NCI-H2196 (cell line): ENCODE measurements around the gene FILIP1.

Experiments used
- DNase-seq: peaks from one replicate; lab custom pipeline; 2025; ENCODE audit not compliant: unreplicated experiment; lab: John Stamatoyannopoulos, UW

Gene FILIP1

GRCh38 chr6:75301537-75301936 lies 192.1 kb downstream of the FILIP1 start:
- no peak for DNase-seq

GRCh38 chr6:75301088-75301487 lies 192.5 kb downstream of the FILIP1 start:
- no peak for DNase-seq

GRCh38 chr6:75300531-75300855 lies 193.1 kb downstream of the FILIP1 start:
- DNase-seq, result no peak

GRCh38 chr6:75299801-75300530 lies 193.6 kb downstream of the FILIP1 start:
- no peak for DNase-seq

GRCh38 chr6:75296811-75297779 lies 196.5 kb downstream of the FILIP1 start:
- DNase-seq, result peak; percentile 68

GRCh38 chr6:75292555-75292954 lies 201.0 kb downstream of the FILIP1 start:
- no peak for DNase-seq

- DNase-seq, result no peak
Observed at GRCh38 chr6:75291744-75292143, 201.9 kb downstream of the FILIP1 start.

- DNase-seq, result no peak
Observed at GRCh38 chr6:75291331-75291730, 202.3 kb downstream of the FILIP1 start.

GRCh38 chr6:75290136-75290945 lies 203.3 kb downstream of the FILIP1 start:
- no peak for DNase-seq

- DNase-seq, result no peak
Observed at GRCh38 chr6:75288023-75288422, 205.6 kb downstream of the FILIP1 start.

- no peak for DNase-seq
Observed at GRCh38 chr6:75287424-75287823, 206.2 kb downstream of the FILIP1 start.

GRCh38 chr6:75286955-75287354 lies 206.6 kb downstream of the FILIP1 start:
- no peak for DNase-seq

- peak; percentile 22 for DNase-seq
Observed at GRCh38 chr6:75285283-75285639, 208.3 kb downstream of the FILIP1 start.

GRCh38 chr6:75284632-75285282 lies 208.8 kb downstream of the FILIP1 start, which contains the start of gene TMEM30A:
TMEM30A (minus strand) TSS chr6:75284792; CDS start chr6:75284638, 154 bp downstream.
- peak; percentile 97 for DNase-seq

GRCh38 chr6:75283907-75284631 lies 209.5 kb downstream of the FILIP1 start:
- DNase-seq, result peak; percentile 47

- DNase-seq, result no peak
Observed at GRCh38 chr6:75282706-75283105, 210.9 kb downstream of the FILIP1 start.

GRCh38 chr6:75281653-75282052 lies 211.9 kb downstream of the FILIP1 start:
- DNase-seq, result no peak

GRCh38 chr6:75280131-75280855 lies 213.3 kb downstream of the FILIP1 start:
- no peak for DNase-seq

- no peak for DNase-seq
Observed at GRCh38 chr6:75279418-75279817, 214.2 kb downstream of the FILIP1 start.
